NB4 (cell line): ENCODE results near the gene LRRFIP1.

Source experiments
- DNase-seq: peaks from one replicate; pipeline ENCODE4 v3.0.0; 2010; ENCODE audit warnings: low read depth
- H3K4me3 ChIP-seq: one replicate; pipeline ENCODE4 v1.5.1; 2011; ENCODE audit warnings: mild to moderate bottlenecking, low read depth, low read length, moderate library complexity
- CTCF ChIP-seq: IDR thresholded peaks from one replicate; pipeline ENCODE4 v1.5.1; 2012; ENCODE audit warnings: low read depth, low read length
- MAX ChIP-seq: IDR thresholded peaks from 2 replicates; pipeline ENCODE4 v1.6.1; 2011; ENCODE audit warnings: low read depth, low read length
- MYC ChIP-seq: IDR thresholded peaks from 2 replicates; pipeline ENCODE4 v1.6.1; 2011; ENCODE audit warnings: low read depth, low read length
- POLR2A ChIP-seq: IDR thresholded peaks from 2 replicates; pipeline ENCODE4 v1.6.1; 2011; ENCODE audit warnings: mild to moderate bottlenecking; ENCODE audit not compliant: insufficient read length; ENCODE audit errors: extremely low read depth

Gene LRRFIP1

GRCh38 chr2:237702441-237703391, 75.3 kb downstream of the LRRFIP1 start:
- TF ChIP-seq MAX (no peak), MYC (no peak), POLR2A (no peak), CTCF (no peak)
- H3K4me3 ChIP-seq, result peak overlapping the region; percentile 48
- DNase-seq, result peak; percentile 91

GRCh38 chr2:237704501-237705434, 77.4 kb downstream of the LRRFIP1 start:
- H3K4me3 ChIP-seq, result no peak overlapping the region
- DNase-seq, result no peak

GRCh38 chr2:237706257-237706656, 78.9 kb downstream of the LRRFIP1 start:
- H3K4me3 ChIP-seq, result no peak overlapping the region
- TF ChIP-seq POLR2A (no peak), MAX (no peak), MYC (no peak), CTCF (no peak)

More at GRCh38 chr2:237704501-237705434, 77.4 kb downstream of the LRRFIP1 start:
- TF ChIP-seq POLR2A (no peak), MYC (no peak), CTCF (no peak), MAX (no peak)

GRCh38 chr2:237708065-237708398, 80.6 kb downstream of the LRRFIP1 start:
- TF ChIP-seq POLR2A (no peak), MAX (no peak), MYC (no peak), CTCF (no peak)
- DNase-seq, result no peak
- H3K4me3 ChIP-seq, result no peak overlapping the region

More at GRCh38 chr2:237706257-237706656, 78.9 kb downstream of the LRRFIP1 start:
- DNase-seq, result no peak

- no peak overlapping the region for H3K4me3 ChIP-seq
- TF ChIP-seq MAX (no peak), POLR2A (no peak), CTCF (no peak), MYC (no peak)
- DNase-seq, result no peak
Measured at GRCh38 chr2:237708491-237708890, 81.1 kb downstream of the LRRFIP1 start.
